Subcutaneous abdominal adipose tissue (tissue), 5 donors: ENCODE data around the gene ROR1.

Experiments
- H3K27ac ChIP-seq: one replicate; pipeline ENCODE4 v1.7.0; 2013; ENCODE audit warnings: low read depth, mild to moderate bottlenecking, inconsistent platforms, low read length, moderate library complexity
- H3K27me3 ChIP-seq, 5 donors: one replicate each; pipeline ENCODE4 v1.7.0; 2013; ENCODE audit warnings: low read length in 5 of 5, inconsistent platforms in 1 of 5; ENCODE audit not compliant: control insufficient read depth in 5 of 5, insufficient read depth in 4 of 5
- H3K36me3 ChIP-seq, 5 donors: one replicate each; pipeline ENCODE4 v1.7.0; 2013; ENCODE audit warnings: low read length in 5 of 5; ENCODE audit not compliant: control insufficient read depth in 5 of 5, insufficient read depth in 5 of 5
- H3K4me1 ChIP-seq, 5 donors: one replicate each; pipeline ENCODE4 v1.7.0; 2013; ENCODE audit warnings: low read length in 5 of 5, mild to moderate bottlenecking in 3 of 5, moderate library complexity in 1 of 5; ENCODE audit not compliant: control insufficient read depth in 5 of 5, insufficient read depth in 5 of 5
- H3K4me3 ChIP-seq, 5 donors: one replicate each; pipeline ENCODE4 v1.7.0; 2013; ENCODE audit warnings: low read length in 5 of 5, low read depth in 1 of 5
- H3K9ac ChIP-seq, 5 donors: one replicate each; pipeline ENCODE4 v1.7.0; 2013; ENCODE audit warnings: low read length in 5 of 5, mild to moderate bottlenecking in 4 of 5, moderate library complexity in 3 of 5
- H3K9me3 ChIP-seq, 5 donors: one replicate each; pipeline ENCODE4 v1.7.0; 2013; ENCODE audit warnings: low read length in 5 of 5; ENCODE audit not compliant: control insufficient read depth in 5 of 5
- donor health status: healthy.
- donor health status: healthy.
- donor health status: healthy.
- donor health status: healthy.
- donor health status: healthy.

ROR1 gene

GRCh38 chr1:63874278-63874880 lies 100.6 kb downstream of the ROR1 start:
- Histone ChIP-seq H3K9me3 (no peaks in the 10 kb centered on the region), H3K4me3 (no peak overlapping the region), H3K4me1 (peaks cover 0 to 22% (median 13%) of the 10 kb centered on the region in 5 donors), H3K36me3 (no peaks in the 10 kb centered on the region), H3K27me3 (no peaks in the 10 kb centered on the region), H3K27ac (no peak overlapping the region), H3K9ac (no peak overlapping the region)

- Histone ChIP-seq H3K36me3 (no peaks in the 10 kb centered on the region), H3K27ac (no peak overlapping the region), H3K27me3 (no peaks in the 10 kb centered on the region), H3K9ac (no peak overlapping the region), H3K4me1 (peaks cover 0 to 22% (median 13%) of the 10 kb centered on the region in 5 donors), H3K4me3 (no peak overlapping the region), H3K9me3 (no peaks in the 10 kb centered on the region)
Observed at GRCh38 chr1:63875636-63876035, 101.8 kb downstream of the ROR1 start.

- Histone ChIP-seq H3K9ac (no peak overlapping the region), H3K4me3 (no peak overlapping the region), H3K4me1 (peaks cover 0 to 27% (median 15%) of the 10 kb centered on the region in 5 donors), H3K36me3 (no peaks in the 10 kb centered on the region), H3K27ac (peak overlapping the region; percentile 48), H3K9me3 (no peaks in the 10 kb centered on the region), H3K27me3 (no peaks in the 10 kb centered on the region)
Observed at GRCh38 chr1:63877021-63877767, 103.4 kb downstream of the ROR1 start.

GRCh38 chr1:63877816-63878215 lies 104.0 kb downstream of the ROR1 start:
- Histone ChIP-seq H3K27ac (no peak overlapping the region), H3K27me3 (no peaks in the 10 kb centered on the region), H3K9me3 (no peaks in the 10 kb centered on the region), H3K9ac (no peak overlapping the region), H3K4me1 (peaks cover 0 to 31% (median 15%) of the 10 kb centered on the region in 5 donors), H3K36me3 (no peaks in the 10 kb centered on the region), H3K4me3 (no peak overlapping the region)

- H3K4me3 ChIP-seq: no peak overlapping the region
- no peaks in the 10 kb centered on the region for H3K36me3 ChIP-seq
- no peak overlapping the region for H3K9ac ChIP-seq
- no peak overlapping the region for H3K27ac ChIP-seq
- no peaks in the 10 kb centered on the region for H3K9me3 ChIP-seq
- H3K4me1 ChIP-seq: peaks cover 0 to 31% (median 15%) of the 10 kb centered on the region in 5 donors
- H3K27me3 ChIP-seq: no peaks in the 10 kb centered on the region
Observed at GRCh38 chr1:63878932-63879331, 105.1 kb downstream of the ROR1 start.

GRCh38 chr1:63880958-63881576 lies 107.2 kb downstream of the ROR1 start:
- Histone ChIP-seq H3K4me3 (no peak overlapping the region), H3K4me1 (peaks cover 0 to 29% (median 15%) of the 10 kb centered on the region in 5 donors), H3K27me3 (no peaks in the 10 kb centered on the region), H3K36me3 (no peaks in the 10 kb centered on the region), H3K27ac (no peak overlapping the region), H3K9me3 (no peaks in the 10 kb centered on the region), H3K9ac (no peak overlapping the region)

- H3K27ac ChIP-seq: no peak overlapping the region
- no peak overlapping the region for H3K4me3 ChIP-seq
- H3K36me3 ChIP-seq: no peaks in the 10 kb centered on the region
- H3K9me3 ChIP-seq: no peaks in the 10 kb centered on the region
- H3K9ac ChIP-seq: no peak overlapping the region
- H3K27me3 ChIP-seq: no peaks in the 10 kb centered on the region
- H3K4me1 ChIP-seq: peaks cover 0 to 18% (median 4%) of the 10 kb centered on the region in 5 donors
Observed at GRCh38 chr1:63882048-63882704, 108.4 kb downstream of the ROR1 start.

GRCh38 chr1:63883494-63884235 lies 109.8 kb downstream of the ROR1 start:
- H3K4me3 ChIP-seq: no peak overlapping the region
- peaks cover 0 to 9% (median 2%) of the 10 kb centered on the region in 5 donors for H3K4me1 ChIP-seq
- H3K9ac ChIP-seq: no peak overlapping the region
- no peaks in the 10 kb centered on the region for H3K36me3 ChIP-seq
- H3K27ac ChIP-seq: no peak overlapping the region
- no peaks in the 10 kb centered on the region for H3K27me3 ChIP-seq
- no peaks in the 10 kb centered on the region for H3K9me3 ChIP-seq

GRCh38 chr1:63884486-63884885 lies 110.7 kb downstream of the ROR1 start:
- Histone ChIP-seq H3K27ac (no peak overlapping the region), H3K27me3 (no peaks in the 10 kb centered on the region), H3K4me3 (no peak overlapping the region), H3K9ac (no peak overlapping the region), H3K4me1 (peaks cover 0 to 9% (median 2%) of the 10 kb centered on the region in 5 donors), H3K9me3 (no peaks in the 10 kb centered on the region), H3K36me3 (no peaks in the 10 kb centered on the region)
